HUES64 (cell line): ENCODE measurements around the gene RBBP7.

Source experiments
- H3K27ac ChIP-seq: 2 replicates; pipeline ENCODE4 v1.7.0; 2013; ENCODE audit warnings: low read depth, low read length, inconsistent platforms
- H3K27me3 ChIP-seq: 2 replicates; pipeline ENCODE4 v1.6.1; 2013; ENCODE audit warnings: mild to moderate bottlenecking, low read length; ENCODE audit not compliant: insufficient read depth
- H3K36me3 ChIP-seq: 2 replicates; pipeline ENCODE4 v1.6.1; 2013; ENCODE audit warnings: mild to moderate bottlenecking, low read length; ENCODE audit not compliant: insufficient read depth
- H3K4me1 ChIP-seq: 2 replicates; pipeline ENCODE4 v1.6.1; 2013; ENCODE audit warnings: mild to moderate bottlenecking, low read length, moderate library complexity; ENCODE audit not compliant: insufficient read depth
- H3K4me3 ChIP-seq: 2 replicates; pipeline ENCODE4 v1.5.1; 2013; ENCODE audit warnings: mild to moderate bottlenecking, low read length, moderate library complexity
- H3K9ac ChIP-seq: 2 replicates; pipeline ENCODE4 v1.6.1; 2013; ENCODE audit warnings: mild to moderate bottlenecking, low read depth, low read length
- H3K9me3 ChIP-seq: 2 replicates; pipeline ENCODE4 v1.6.1; 2013; ENCODE audit warnings: low read depth, low read length; ENCODE audit not compliant: insufficient read depth
- WGBS: fragments of 150-250, 120-280 bp; methylation state at CpG from one replicate; pipeline ENCODE4 v1.1.7; 2013; ENCODE audit warnings: missing lambda C conversion rate; 5-methylcytosine and 5-hydroxymethylcytosine counted together

The RBBP7 gene

GRCh38 chrX:16842684-16843083, 27.5 kb downstream of the RBBP7 start:
- Histone ChIP-seq H3K4me3 (no peak overlapping the region), H3K9ac (no peak overlapping the region), H3K9me3 (no peaks in the 10 kb centered on the region), H3K27ac (0 out of 2 replicates have a peak overlapping the region, but pooled peaks have one; percentile 13), H3K36me3 (peaks cover 92% of the 10 kb centered on the region), H3K4me1 (peaks cover 9% of the 10 kb centered on the region), H3K27me3 (no peaks in the 10 kb centered on the region)
- 100% methylated on average over 2 of the region's 3 CpGs for WGBS

GRCh38 chrX:16839852-16840460, 30.2 kb downstream of the RBBP7 start:
- no peaks in the 10 kb centered on the region for H3K9me3 ChIP-seq
- H3K27me3 ChIP-seq = no peaks in the 10 kb centered on the region
- peaks cover 9% of the 10 kb centered on the region for H3K4me1 ChIP-seq
- H3K27ac ChIP-seq = peak overlapping the region; percentile 71
- no peak overlapping the region for H3K4me3 ChIP-seq
- peaks cover 91% of the 10 kb centered on the region for H3K36me3 ChIP-seq
- H3K9ac ChIP-seq = no peak overlapping the region
- WGBS = 80% methylated on average over 11 of the region's 14 CpGs

DNA sequence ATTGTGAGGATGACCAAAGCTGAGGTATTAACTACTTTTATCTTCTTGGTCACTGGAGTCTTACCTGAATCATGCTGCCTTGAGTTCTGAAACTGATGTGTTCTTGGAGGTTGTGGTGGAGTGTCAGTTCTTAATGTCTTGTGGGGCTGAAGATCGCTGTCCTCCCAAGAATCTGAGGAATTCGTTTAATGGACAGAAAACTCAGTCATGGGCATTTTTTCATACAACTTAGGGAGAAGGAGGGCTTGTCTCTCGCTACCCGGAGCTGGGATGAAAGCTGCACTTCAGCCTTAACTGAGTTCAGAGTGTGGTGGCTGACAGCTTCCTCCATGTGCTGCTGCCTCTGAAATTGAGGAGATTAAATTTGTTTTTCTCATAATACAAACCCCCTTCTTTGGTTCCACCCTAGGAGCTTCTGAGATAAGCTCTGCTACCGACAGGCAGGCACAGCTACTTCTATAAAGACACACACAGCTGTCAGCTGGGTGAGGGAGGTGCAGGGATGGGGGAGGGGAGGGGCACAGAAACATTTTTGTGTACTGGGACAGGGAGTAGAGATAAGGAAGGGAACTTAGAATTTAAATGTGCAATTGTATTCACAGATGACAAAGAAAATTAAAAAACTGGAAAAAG, 30.8 kb downstream of the RBBP7 start:
- no peak overlapping the region for H3K9ac ChIP-seq
- no peak overlapping the region for H3K4me3 ChIP-seq
- no peaks in the 10 kb centered on the region for H3K27me3 ChIP-seq
- no peak overlapping the region; the same call in 1 of the 2 replicates for H3K27ac ChIP-seq
- H3K4me1 ChIP-seq = peaks cover 9% of the 10 kb centered on the region
- H3K9me3 ChIP-seq = no peaks in the 10 kb centered on the region
- peaks cover 91% of the 10 kb centered on the region for H3K36me3 ChIP-seq
- 93% methylated on average over 4 of the region's 5 CpGs for WGBS

GRCh38 chrX:16838202-16839066, 31.7 kb downstream of the RBBP7 start:
- H3K36me3 ChIP-seq = peaks cover 91% of the 10 kb centered on the region
- 90% methylated on average over 11 of the region's 11 CpGs for WGBS
- H3K4me1 ChIP-seq = peaks cover 8% of the 10 kb centered on the region
- H3K9me3 ChIP-seq = no peaks in the 10 kb centered on the region
- no peak overlapping the region for H3K4me3 ChIP-seq
- H3K9ac ChIP-seq = no peak overlapping the region
- no peaks in the 10 kb centered on the region for H3K27me3 ChIP-seq
- no peak overlapping the region for H3K27ac ChIP-seq

- Histone ChIP-seq H3K4me1 (peaks cover 4% of the 10 kb centered on the region; the same call in 1 of the 2 replicates), H3K27me3 (no peaks in the 10 kb centered on the region), H3K27ac (no peak overlapping the region), H3K9ac (no peak overlapping the region), H3K36me3 (peaks cover 91% of the 10 kb centered on the region), H3K9me3 (no peaks in the 10 kb centered on the region), H3K4me3 (no peak overlapping the region)
- 74% methylated on average over 8 of the region's 9 CpGs for WGBS
Measured at GRCh38 chrX:16836371-16836770, 33.8 kb downstream of the RBBP7 start.

- Histone ChIP-seq H3K36me3 (peaks cover 91% of the 10 kb centered on the region), H3K4me1 (peaks cover 4% of the 10 kb centered on the region; the same call in 1 of the 2 replicates)
Measured at GRCh38 chrX:16834806-16835205, 35.4 kb downstream of the RBBP7 start.

GRCh38 chrX:16832301-16832700, 37.9 kb downstream of the RBBP7 start:
- Histone ChIP-seq H3K27ac (no peak overlapping the region), H3K4me3 (no peak overlapping the region), H3K9me3 (no peaks in the 10 kb centered on the region), H3K27me3 (no peaks in the 10 kb centered on the region), H3K4me1 (peaks cover 7% of the 10 kb centered on the region; the same call in 1 of the 2 replicates), H3K36me3 (peaks cover 85% of the 10 kb centered on the region), H3K9ac (no peak overlapping the region)
- 83% methylated on average over 5 of the region's 5 CpGs for WGBS

More at GRCh38 chrX:16834806-16835205, 35.4 kb downstream of the RBBP7 start:
- Histone ChIP-seq H3K27ac (no peak overlapping the region), H3K4me3 (no peak overlapping the region), H3K9me3 (no peaks in the 10 kb centered on the region), H3K9ac (no peak overlapping the region), H3K27me3 (no peaks in the 10 kb centered on the region)
- WGBS = 84% methylated on average over 5 of the region's 6 CpGs

GRCh38 chrX:16828124-16828908, 41.8 kb downstream of the RBBP7 start:
- Histone ChIP-seq H3K9me3 (no peaks in the 10 kb centered on the region), H3K36me3 (peaks cover 69% of the 10 kb centered on the region), H3K4me1 (peaks cover 7% of the 10 kb centered on the region; the same call in 1 of the 2 replicates), H3K27me3 (no peaks in the 10 kb centered on the region), H3K9ac (no peak overlapping the region), H3K4me3 (no peak overlapping the region), H3K27ac (no peak overlapping the region)
- 93% methylated on average over 6 of the region's 6 CpGs for WGBS

DNA sequence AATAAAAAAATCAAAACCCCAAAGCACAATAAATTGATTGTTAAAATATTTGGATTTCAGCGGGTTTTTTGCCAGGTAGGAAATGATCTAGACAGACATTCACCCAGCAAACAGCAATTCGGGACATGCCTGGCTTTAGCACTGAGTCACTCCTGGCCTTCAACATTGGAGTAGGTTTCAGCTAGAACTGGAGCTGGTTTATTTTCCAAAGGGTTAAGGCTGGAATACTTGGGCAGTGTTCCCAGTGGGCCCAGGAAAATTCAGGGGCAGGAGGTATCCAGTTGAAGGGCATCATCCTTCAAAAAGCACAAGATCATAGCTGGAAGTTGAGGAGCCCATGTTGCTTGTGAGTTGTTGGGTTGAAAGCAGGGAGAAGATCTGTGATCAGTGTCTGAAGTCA, 42.9 kb downstream of the RBBP7 start:
- peaks cover 67% of the 10 kb centered on the region for H3K36me3 ChIP-seq
- no peak overlapping the region for H3K4me3 ChIP-seq
- no peak overlapping the region for H3K27ac ChIP-seq
- H3K9ac ChIP-seq = no peak overlapping the region
- no peaks in the 10 kb centered on the region for H3K9me3 ChIP-seq
- peaks cover 7% of the 10 kb centered on the region; the same call in 1 of the 2 replicates for H3K4me1 ChIP-seq
- 96% methylated on average over 2 of the region's 2 CpGs for WGBS
- no peaks in the 10 kb centered on the region for H3K27me3 ChIP-seq

GRCh38 chrX:16826207-16826606, 44.0 kb downstream of the RBBP7 start:
- peaks cover 61% of the 10 kb centered on the region for H3K36me3 ChIP-seq
- H3K9me3 ChIP-seq = no peaks in the 10 kb centered on the region
- H3K27ac ChIP-seq = 0 out of 2 replicates have a peak overlapping the region, but pooled peaks have one; percentile 25
- H3K9ac ChIP-seq = no peak overlapping the region
- H3K4me3 ChIP-seq = no peak overlapping the region
- WGBS = 85% methylated on average over 3 of the region's 3 CpGs
- peaks cover 7% of the 10 kb centered on the region; the same call in 1 of the 2 replicates for H3K4me1 ChIP-seq
- H3K27me3 ChIP-seq = no peaks in the 10 kb centered on the region
